HAP-1 (cell line): Measurements from ENCODE around the gene VARS2.
"Not testable (repeated sequence)": the region's sequence is repeated elsewhere in the genome, so short reads cannot be mapped to it uniquely, and the experiment has no call there.

Experiments used
- DNase-seq, 2 experiments: peaks; one replicate each; pipeline ENCODE4 v3.0.0-alpha.2; 2016 to 2020; ENCODE audit warnings: low spot score in 2 of 2
- H3K27me3 ChIP-seq: fragments of 250-450 bp; sonication (Bioruptor Pico); 2 replicates; pipeline ENCODE4 v1.5.1; 2020; ENCODE audit warnings: low read depth, mild to moderate bottlenecking, moderate library complexity
- H3K36me3 ChIP-seq: fragments of 250-450 bp; sonication (Bioruptor Pico); replicated peaks from 2 replicates; pipeline ENCODE4 v1.5.1; 2020; ENCODE audit warnings: mild to moderate bottlenecking
- H3K4me1 ChIP-seq: fragments of 250-450 bp; sonication (Bioruptor Pico); 2 replicates; pipeline ENCODE4 v1.5.1; 2020; ENCODE audit warnings: mild to moderate bottlenecking
- H3K4me3 ChIP-seq: fragments of 250-450 bp; sonication (Bioruptor Pico); 2 replicates; pipeline ENCODE4 v1.5.1; 2020; ENCODE audit warnings: mild to moderate bottlenecking, moderate library complexity
- H3K9me3 ChIP-seq: fragments of 250-450 bp; sonication (Bioruptor Pico); 2 replicates; pipeline ENCODE4 v1.5.1; 2020; ENCODE audit warnings: mild to moderate bottlenecking, moderate library complexity
- in situ Hi-C: fragments of 300-500 bp; cut with MboI; formaldehyde crosslinking; loops from 3 replicates; pipeline ENCODE4 v1.14.3; 2020; ENCODE audit warnings: low sequenced_read_pairs, inconsistent platforms, mixed read lengths

The VARS2 gene

DNA sequence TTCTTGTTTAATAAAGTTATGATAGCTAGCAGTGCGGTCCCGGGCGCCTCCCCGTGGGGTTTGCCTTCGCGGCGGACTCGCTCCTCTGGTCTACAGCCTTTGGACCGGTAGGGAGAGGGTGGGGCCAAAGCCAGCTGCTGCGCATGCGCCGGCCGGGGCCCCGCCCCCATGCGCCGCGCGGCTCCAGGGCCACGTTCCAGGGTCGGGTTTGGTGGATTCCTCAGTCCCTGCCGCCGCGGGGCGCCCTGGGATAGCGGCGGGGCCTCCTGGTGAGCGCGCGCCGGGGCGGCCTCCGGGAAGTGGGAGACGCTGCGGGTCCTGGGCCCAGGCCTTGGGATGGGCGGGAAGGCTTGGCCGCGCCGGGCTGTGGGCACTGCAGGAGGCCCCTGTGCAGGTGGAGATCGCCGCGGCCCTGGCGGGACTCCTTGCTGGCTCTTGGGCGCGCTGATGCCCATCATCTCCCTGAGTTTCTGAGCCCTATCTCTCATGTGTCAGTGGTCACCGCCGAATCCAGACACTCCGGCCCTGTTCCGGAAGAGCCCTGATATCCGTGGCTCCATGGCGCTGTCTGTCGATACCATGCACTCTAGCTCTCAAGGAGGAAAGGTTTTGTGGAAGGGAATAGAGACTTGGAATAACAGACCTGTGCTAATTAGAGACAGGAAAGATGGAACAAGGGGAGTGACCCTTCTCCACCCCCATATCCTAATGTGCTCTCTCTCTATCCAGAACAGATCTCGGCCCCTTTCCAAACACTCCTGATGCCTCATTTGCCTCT lies at the start of gene VARS2:
Gene VARS2 (plus strand): TSS at position 163 of the 778 bp plus-strand sequence. CDS start 599 bp downstream, at position 762.
- Histone ChIP-seq H3K9me3 (no peaks in the 10 kb centered on the region), H3K27me3 (no peaks in the 10 kb centered on the region), H3K4me3 (peak within 1 kb of the TSS; percentile 43), H3K4me1 (peaks cover 20% of the 10 kb centered on the region), H3K36me3 (peaks cover 65% of the 10 kb centered on the region)
- in situ Hi-C loops = no loop called here
- peak; percentile 88 to 91 for DNase-seq

DNA sequence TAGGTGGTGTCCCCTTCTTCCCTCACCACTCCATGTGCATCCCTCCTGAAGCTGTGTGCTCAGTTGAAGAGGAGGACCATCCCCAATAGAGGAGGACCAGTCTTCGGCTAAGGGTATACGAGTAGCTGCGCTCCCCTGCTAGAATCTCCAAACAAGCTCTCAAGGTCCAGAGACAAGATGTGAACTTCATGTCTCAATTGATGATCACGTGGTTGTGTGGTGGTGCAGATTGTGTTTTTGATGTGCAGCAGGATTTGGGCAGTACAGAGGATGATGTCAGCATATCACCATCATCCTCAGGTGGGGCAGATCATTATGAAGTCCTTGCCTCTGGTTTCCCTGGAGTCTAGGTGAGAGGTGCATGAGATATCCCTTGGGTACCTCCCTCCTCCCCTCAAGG lies 49.7 kb upstream of the VARS2 start:
- H3K4me3 ChIP-seq = no peak overlapping the region
- in situ Hi-C loops = no loop called here
- no peak for DNase-seq
- H3K27me3 ChIP-seq = no peaks in the 10 kb centered on the region; the same call in 1 of the 2 replicates
- no peaks in the 10 kb centered on the region for H3K4me1 ChIP-seq
- peaks cover 16% of the 10 kb centered on the region for H3K9me3 ChIP-seq
- no peaks in the 10 kb centered on the region for H3K36me3 ChIP-seq

DNA sequence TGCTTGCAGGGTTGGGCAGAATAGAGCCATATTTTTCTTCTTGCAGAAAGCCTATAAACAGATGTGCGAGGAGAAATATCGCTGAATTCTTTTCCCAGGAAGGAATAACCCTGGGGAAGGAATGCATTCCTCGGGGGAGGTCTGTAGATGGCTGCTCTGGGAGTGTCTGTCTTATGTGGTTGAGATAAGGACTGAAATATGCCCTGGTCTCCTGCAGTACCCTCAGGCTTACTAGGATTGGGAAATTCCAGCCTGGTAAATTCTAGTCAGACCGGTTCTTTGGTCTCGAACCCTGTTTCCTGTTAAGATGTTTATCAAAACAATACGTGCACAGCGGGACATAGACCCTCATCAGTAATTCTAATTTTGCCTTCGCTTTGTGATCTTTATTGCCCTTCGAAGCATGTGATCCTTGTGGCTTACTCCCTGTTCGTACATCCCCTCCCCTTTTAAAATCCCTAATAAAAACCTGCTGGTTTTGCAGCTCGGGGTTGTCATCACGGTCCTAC lies 44.7 kb upstream of the VARS2 start:
- H3K27me3 ChIP-seq, H3K36me3 ChIP-seq, H3K4me3 ChIP-seq, DNase-seq, H3K4me1 ChIP-seq, in situ Hi-C loops: not testable (repeated sequence)
- H3K9me3 ChIP-seq = peaks cover 23% of the 10 kb centered on the region

DNA sequence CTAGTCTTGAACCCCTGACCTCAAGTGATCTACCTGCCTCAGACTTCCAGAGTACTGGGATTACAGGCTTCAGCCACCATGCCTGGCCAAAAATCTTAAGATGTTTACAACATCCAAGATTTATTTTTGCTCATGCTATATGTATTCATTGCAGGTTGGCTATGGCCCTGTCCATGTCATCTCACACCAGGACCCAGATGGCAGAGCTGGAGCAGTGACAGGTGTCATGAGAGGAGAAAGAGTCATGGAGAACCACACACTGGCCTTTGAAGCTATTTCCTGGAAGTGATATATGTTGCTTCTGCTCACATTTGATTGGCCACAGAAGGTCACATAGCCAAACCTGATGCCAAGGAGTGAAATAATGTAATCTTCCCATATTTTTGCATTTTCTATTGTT lies 43.5 kb upstream of the VARS2 start:
- H3K9me3 ChIP-seq = peaks cover 23% of the 10 kb centered on the region
- no peak overlapping the region for H3K4me3 ChIP-seq
- DNase-seq = no peak
- no peaks in the 10 kb centered on the region; the same call in 1 of the 2 replicates for H3K27me3 ChIP-seq
- no peaks in the 10 kb centered on the region for H3K36me3 ChIP-seq
- in situ Hi-C loops = no loop called here
- H3K4me1 ChIP-seq = no peaks in the 10 kb centered on the region

DNA sequence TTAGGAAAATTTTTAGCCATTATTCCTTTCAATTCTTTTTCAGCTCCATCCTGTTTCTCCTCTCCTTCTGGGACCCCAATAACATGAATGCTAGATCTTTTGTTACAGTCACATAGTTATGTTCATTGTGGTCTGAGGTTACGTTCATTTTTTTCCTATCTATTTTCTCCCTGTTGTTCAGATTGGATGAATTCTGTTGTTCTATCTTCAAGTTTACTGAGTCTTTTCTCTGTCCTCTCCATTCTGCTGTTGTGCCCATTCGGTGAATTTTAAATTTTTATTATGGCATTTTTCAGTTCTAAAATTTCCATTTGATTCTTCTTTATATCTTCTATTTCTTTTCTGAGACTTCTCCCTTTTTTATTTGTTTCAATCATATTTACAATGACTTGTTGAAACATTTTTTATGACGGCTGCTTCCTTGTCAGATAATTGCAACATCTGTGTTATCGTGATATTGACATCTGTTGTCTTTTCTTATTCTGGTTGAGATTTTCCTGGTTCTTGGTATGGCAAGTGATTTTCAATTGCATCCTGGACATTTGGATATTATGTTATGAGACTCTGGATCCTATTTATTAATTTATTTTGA lies 42.4 kb upstream of the VARS2 start:
- Histone ChIP-seq H3K36me3 (no peaks in the 10 kb centered on the region), H3K4me1 (0 out of 2 replicates have a peak, but pooled peaks cover 3% of the 10 kb centered on the region), H3K4me3 (no peak overlapping the region), H3K27me3 (no peaks in the 10 kb centered on the region; the same call in 1 of the 2 replicates), H3K9me3 (peaks cover 23% of the 10 kb centered on the region)
- in situ Hi-C loops = no loop called here
- DNase-seq = no peak

DNA sequence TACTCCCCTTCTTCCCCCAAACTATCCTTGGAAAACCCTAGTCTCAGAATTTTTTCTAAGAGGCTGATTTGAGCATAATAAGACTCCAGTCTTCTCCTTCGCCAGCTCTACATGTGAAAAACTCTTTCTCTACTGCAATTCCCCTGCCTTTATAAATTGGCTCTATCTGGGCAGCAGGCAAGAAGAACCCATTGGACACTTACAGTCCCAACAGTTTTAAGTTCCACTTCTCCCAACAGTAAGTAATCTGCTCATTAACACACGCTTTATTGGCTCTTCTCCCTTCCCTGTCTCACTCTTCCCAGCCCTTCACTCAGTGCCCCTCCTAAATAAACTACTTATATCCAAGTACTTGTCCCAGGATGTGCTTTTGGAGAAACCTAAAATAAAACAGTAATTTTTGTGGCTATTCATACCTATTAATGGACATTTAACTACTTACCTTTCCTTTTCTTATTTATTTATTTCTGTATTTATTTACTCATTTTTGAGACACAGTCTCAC lies 40.8 kb upstream of the VARS2 start:
- Histone ChIP-seq H3K36me3 (no peaks in the 10 kb centered on the region), H3K9me3 (peaks cover 23% of the 10 kb centered on the region), H3K4me1 (peaks cover 11% of the 10 kb centered on the region), H3K27me3 (no peaks in the 10 kb centered on the region; the same call in 1 of the 2 replicates), H3K4me3 (no peak overlapping the region)
- in situ Hi-C loops = no loop called here
- DNase-seq = no peak

DNA sequence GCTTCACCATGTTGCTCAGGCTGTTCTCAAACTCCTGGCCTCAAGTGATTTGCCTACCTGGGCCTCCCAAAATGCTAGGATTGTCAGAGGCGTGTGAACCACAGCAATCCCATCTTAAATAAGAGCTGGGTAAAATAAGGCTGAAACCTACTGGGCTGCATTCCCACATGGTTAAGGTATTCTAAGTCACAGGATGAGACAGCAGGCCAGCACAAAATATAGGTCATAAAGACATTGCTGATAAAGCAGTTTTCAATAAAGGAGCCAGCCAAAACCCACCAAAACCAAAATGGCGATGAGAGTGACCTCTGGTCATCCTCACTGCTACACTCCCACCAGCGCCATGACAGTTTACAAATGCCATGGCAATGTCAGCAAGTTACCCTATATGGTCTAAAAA lies 40.2 kb upstream of the VARS2 start:
- H3K36me3 ChIP-seq, in situ Hi-C loops, H3K4me3 ChIP-seq, DNase-seq, H3K27me3 ChIP-seq: not testable (repeated sequence)
- peaks cover 17% of the 10 kb centered on the region for H3K9me3 ChIP-seq
- peaks cover 11% of the 10 kb centered on the region for H3K4me1 ChIP-seq

DNA sequence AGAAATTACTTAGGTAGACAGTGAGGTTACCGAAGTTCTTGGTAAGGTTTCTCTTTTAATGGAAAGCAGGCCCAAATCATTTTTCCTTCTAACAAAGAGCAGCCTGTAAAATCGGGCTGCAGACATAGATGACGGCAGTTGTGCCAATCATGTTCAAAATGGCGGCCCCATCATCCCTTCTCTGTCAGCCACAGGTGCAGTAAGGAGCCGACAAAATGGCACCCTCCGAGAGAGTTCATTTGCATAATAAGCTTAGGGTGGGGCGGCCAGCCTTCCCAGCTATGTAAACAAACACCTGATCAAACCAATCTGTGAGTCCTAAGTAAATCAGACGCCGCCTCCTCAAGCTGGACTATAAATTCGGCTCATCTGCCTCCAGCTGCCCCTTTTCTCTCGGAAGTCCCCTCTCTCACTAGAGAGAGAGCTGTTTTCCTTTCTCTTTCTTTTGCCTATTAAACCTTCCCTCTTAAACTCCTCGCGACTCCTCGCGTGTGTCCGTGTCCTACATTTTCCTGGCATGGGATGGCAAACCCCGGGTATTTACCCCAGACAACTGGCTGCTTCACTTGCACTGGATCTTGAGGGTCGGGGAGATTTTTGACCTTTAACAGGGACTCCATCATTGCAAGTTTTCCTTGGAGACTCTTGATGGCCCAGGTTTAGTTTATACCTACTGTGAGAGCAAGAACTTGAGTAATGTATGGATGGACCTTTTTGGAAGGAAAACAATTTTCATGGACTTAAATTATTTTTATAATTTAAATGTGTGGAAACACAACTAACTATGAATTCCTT lies 38.6 kb upstream of the VARS2 start:
- peak in 1 of 2 experiments; percentile 34 for DNase-seq
- Histone ChIP-seq H3K4me3 (no peak overlapping the region), H3K36me3 (no peaks in the 10 kb centered on the region), H3K27me3 (no peaks in the 10 kb centered on the region), H3K4me1 (peaks cover 11% of the 10 kb centered on the region), H3K9me3 (peaks cover 10% of the 10 kb centered on the region)
- in situ Hi-C loops = no loop called here

DNA sequence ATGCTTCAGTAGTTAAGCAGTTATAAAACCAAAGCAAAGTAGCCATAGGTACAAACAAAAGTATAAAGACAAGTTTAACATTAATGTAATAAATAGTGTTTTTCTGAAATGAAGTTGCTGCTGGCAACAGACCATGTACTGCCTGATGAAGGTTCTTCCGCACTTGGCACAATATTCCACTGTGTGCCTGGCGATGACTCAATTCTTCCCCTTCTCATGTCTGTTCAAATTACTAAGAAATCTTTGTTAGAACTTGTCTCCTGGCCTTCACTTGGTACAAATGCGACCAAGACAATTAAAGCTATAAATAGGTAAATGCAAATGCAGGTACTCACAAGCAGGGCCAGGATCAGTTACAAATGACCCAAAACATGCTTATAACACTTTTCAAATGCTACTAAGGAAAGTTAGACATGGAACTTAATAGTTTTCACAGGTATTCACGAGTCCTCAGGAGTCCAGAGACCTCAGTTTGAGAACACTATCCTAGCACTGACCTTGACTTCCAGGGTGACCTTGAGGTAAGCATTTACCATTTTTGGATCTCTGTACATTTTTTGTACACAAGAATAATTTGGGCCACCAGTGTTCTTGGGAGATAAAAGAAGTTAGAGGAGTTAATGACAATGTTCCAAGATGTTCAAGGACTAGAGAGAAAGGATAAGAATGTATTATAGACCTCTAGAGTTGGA lies 37.9 kb upstream of the VARS2 start:
- no peak overlapping the region for H3K4me3 ChIP-seq
- H3K9me3 ChIP-seq = peaks cover 8% of the 10 kb centered on the region; the same call in 1 of the 2 replicates
- DNase-seq = no peak
- peaks cover 11% of the 10 kb centered on the region for H3K4me1 ChIP-seq
- in situ Hi-C loops = no loop called here
- H3K27me3 ChIP-seq = no peaks in the 10 kb centered on the region
- no peaks in the 10 kb centered on the region for H3K36me3 ChIP-seq

DNA sequence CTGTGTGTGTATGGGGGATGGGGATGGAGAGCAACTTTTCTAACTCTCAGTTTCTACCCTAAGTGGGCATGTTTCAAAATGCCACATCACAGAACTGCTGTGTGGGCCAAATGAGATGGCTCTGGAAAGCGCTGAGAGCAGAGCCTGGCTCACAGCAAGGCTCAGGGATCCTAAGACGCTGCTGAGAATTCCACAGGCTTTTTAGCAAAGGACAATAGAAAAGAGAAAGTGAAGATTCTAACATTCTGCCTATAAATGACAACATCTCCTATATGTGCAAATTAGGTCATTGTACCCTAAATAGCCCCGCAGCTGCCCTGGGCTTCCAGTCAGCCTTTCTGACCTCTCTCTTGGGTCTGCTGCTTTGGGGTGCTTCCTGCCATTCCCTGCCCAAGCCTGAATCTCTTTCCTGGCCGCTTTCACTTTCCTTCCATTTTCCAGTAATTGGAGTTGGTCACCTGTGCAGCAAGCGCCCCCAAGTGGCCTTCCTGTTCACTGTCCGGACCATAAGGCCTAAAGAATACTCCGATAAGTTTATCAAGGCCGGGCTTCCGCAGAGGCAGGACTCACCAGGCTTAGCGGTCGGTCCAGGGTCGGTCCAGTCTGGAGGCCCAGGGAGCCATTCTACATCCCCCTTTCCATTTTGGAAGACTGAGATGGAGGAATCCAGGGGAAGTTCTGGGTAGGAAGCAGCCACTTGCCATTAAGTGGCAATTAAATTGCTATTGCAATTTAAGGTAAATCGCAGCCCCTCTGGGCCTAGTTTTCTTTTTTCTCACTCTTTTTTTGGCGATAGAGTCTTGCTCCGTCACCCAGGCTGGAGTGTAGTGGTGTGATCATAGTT lies 36.4 kb upstream of the VARS2 start:
- peaks cover 11% of the 10 kb centered on the region for H3K4me1 ChIP-seq
- H3K4me3 ChIP-seq = no peak overlapping the region
- H3K36me3 ChIP-seq = no peaks in the 10 kb centered on the region
- H3K27me3 ChIP-seq = no peaks in the 10 kb centered on the region
- in situ Hi-C loops = no loop called here
- DNase-seq = peak; percentile 88 to 91
- H3K9me3 ChIP-seq = no peaks in the 10 kb centered on the region

DNA sequence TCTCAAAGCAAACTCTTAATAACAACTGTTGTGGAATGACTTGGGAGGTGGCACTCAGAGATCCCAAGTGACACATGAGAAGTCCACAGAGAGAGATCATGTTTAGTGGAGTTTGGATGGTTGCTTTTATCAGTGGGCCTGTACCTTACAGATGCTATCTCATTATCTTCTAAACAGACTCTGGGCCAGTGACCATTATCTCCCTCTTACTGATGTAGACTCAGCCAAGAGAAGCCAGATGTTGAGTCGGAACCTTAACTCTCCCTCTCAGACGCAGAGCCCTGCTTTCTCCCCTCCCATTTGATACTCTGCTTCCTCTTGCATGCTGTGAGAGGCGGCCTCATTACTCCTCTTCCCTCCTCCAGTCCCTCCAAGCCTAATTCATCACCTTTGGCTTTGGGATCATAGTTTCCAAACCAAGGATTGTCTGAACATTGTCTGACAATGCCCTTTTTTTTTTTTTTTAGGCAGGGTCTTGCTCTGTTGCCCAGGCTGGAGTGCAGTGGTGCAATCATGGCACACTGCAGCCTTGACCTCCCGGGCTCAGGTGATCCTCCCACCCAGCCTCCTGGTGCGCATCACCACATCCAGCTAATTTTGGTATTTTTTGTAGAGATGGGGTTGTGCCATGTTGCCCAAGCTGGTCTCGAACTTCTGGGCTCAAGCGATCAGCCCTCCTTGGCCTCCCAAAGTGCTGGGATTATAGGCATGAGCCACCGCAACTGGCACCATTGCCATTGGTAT lies 34.2 kb upstream of the VARS2 start:
- Histone ChIP-seq H3K36me3 (no peaks in the 10 kb centered on the region), H3K27me3 (no peaks in the 10 kb centered on the region), H3K4me1 (peaks cover 16% of the 10 kb centered on the region), H3K4me3 (no peak overlapping the region), H3K9me3 (no peaks in the 10 kb centered on the region)
- in situ Hi-C loops = no loop called here
- no peak for DNase-seq

DNA sequence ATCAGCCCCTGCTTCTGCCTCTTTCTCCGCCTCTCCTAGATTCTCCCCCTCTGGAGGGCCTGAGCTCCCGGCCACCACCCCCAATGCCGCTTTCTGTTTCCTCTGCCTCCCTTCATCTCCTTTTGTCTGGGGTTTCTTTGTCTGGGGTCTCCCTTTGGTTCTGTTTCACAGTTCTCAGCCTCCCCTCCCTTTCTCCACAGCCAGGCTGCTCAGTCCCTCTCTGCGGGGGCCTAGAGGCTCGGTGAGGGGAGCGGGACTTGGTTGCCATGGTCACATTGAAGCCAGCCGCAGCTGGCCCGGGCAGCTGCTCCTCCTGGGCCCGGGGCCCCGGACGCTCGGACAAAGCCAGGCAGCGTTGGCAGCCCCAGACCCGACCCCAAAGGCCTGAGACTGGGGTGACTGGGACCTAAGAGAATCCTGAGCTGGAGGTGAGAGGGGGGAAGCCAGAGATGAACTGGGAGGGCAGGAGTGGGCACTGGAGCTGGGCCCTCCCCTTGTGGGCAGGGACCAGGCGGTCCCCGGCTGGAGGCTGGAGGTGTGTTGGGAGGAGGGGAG lies 33.3 kb upstream of the VARS2 start:
- H3K27me3 ChIP-seq = no peaks in the 10 kb centered on the region
- no peak overlapping the region for H3K4me3 ChIP-seq
- H3K36me3 ChIP-seq = no peaks in the 10 kb centered on the region
- no peaks in the 10 kb centered on the region for H3K9me3 ChIP-seq
- DNase-seq = peak in 1 of 2 experiments; percentile 11
- peaks cover 26% of the 10 kb centered on the region for H3K4me1 ChIP-seq
- in situ Hi-C loops = no loop called here
